Naive thymus-derived CD4-positive, alpha-beta T cell (primary cell): ENCODE data around the gene SLC8A2. TPM values are rescaled to one million over a fixed set of nuclear protein-coding genes. Genes with fewer than 3 reads are reported as not detected.

Experiments
- ATAC-seq: fragments of 150-1000 bp; cut with Tn5 transposase; 2 replicates; pipeline ENCODE4 v1.10.0; 2021; ENCODE audit warnings: mild to moderate bottlenecking, moderate library complexity
- CTCF ChIA-PET: fragments of 350-600 bp; sonication (Branson Sonifier 250); formaldehyde crosslinking; loops from one replicate; lab custom pipeline; 2021; ENCODE audit warnings: antibody characterized with exemption; lab: Charles Lee
- POLR2A ChIA-PET: fragments of 350-600 bp; sonication (Branson Sonifier 250); formaldehyde crosslinking; loops from one replicate; lab custom pipeline; 2021; ENCODE audit warnings: antibody characterized with exemption, inconsistent platforms; lab: Charles Lee
- DNase-seq, 9 donors: peaks; one replicate each; pipeline versions ENCODE4 v3.0.0 to v3.0.0-alpha.2; 2020 to 2022; ENCODE audit warnings: mixed read lengths in 1 of 9
- H3K27ac ChIP-seq: one replicate; pipeline ENCODE4 v1.7.0; 2013; ENCODE audit warnings: mild to moderate bottlenecking, low read depth, low read length, moderate library complexity
- H3K27me3 ChIP-seq, 2 donors: one replicate each; pipeline ENCODE4 v1.7.0; 2013; ENCODE audit warnings: low read length in 2 of 2, mild to moderate bottlenecking in 2 of 2, moderate library complexity in 2 of 2; ENCODE audit not compliant: control insufficient read depth in 2 of 2, insufficient read depth in 2 of 2
- H3K36me3 ChIP-seq, 3 experiments: 1 replicate in 2 of 3; 2 replicates in 1 of 3; pipeline ENCODE4 v1.7.0; 2013; ENCODE audit warnings: low read length in 3 of 3, mild to moderate bottlenecking in 3 of 3, moderate library complexity in 1 of 3; ENCODE audit not compliant: insufficient read depth in 3 of 3, control insufficient read depth in 2 of 3
- H3K4me1 ChIP-seq, 2 donors: one replicate each; pipeline ENCODE4 v1.7.0; 2013; ENCODE audit warnings: low read length in 2 of 2, mild to moderate bottlenecking in 2 of 2, moderate library complexity in 1 of 2; ENCODE audit not compliant: control insufficient read depth in 2 of 2, insufficient read depth in 2 of 2
- H3K4me3 ChIP-seq: 2 replicates; pipeline ENCODE4 v1.7.0; 2013; ENCODE audit warnings: mild to moderate bottlenecking, low read length
- H3K9me3 ChIP-seq, 3 experiments: 1 replicate in 2 of 3; 2 replicates in 1 of 3; pipeline ENCODE4 v1.7.0; 2013; ENCODE audit warnings: low read length in 3 of 3; ENCODE audit not compliant: control insufficient read depth in 2 of 3
- H3K27ac Mint-ChIP-seq, 9 donors: one replicate each; pipeline ENCODE4 v1.8.0; 2020 to 2022; ENCODE audit warnings: mixed read lengths in 9 of 9, mild to moderate bottlenecking in 8 of 9, moderate library complexity in 5 of 9, inconsistent platforms in 2 of 9
- H3K27me3 Mint-ChIP-seq, 5 donors: one replicate each; pipeline ENCODE4 v1.8.0; 2021 to 2022; ENCODE audit warnings: mixed read lengths in 5 of 5, mild to moderate bottlenecking in 1 of 5
- H3K36me3 Mint-ChIP-seq, 5 donors: one replicate each; pipeline ENCODE4 v1.8.0; 2020 to 2022; ENCODE audit warnings: mixed read lengths in 5 of 5, mild to moderate bottlenecking in 3 of 5, inconsistent platforms in 1 of 5
- H3K4me1 Mint-ChIP-seq, 7 donors: one replicate each; pipeline ENCODE4 v1.8.0; 2020 to 2022; ENCODE audit warnings: mixed read lengths in 7 of 7, mild to moderate bottlenecking in 3 of 7, inconsistent platforms in 1 of 7
- H3K4me3 Mint-ChIP-seq, 10 donors: one replicate each; pipeline ENCODE4 v1.8.0; 2020 to 2022; ENCODE audit warnings: mild to moderate bottlenecking in 10 of 10, mixed read lengths in 10 of 10, moderate library complexity in 6 of 10, inconsistent platforms in 2 of 10
- H3K9me3 Mint-ChIP-seq, 11 donors: one replicate each; pipeline ENCODE4 v1.8.0; 2020 to 2022; ENCODE audit warnings: mixed read lengths in 11 of 11, mild to moderate bottlenecking in 4 of 11, inconsistent platforms in 1 of 11, moderate library complexity in 1 of 11
- intact Hi-C, 2 donors: fragments of 100-400 bp; cut with micrococcal nuclease; formaldehyde crosslinking; loops; one replicate each; pipeline ENCODE4 v1.15.1; 2023
- polyA plus RNA-seq, 2 donors: library from polyadenylated mRNA; unstranded; fragments of 300-500 nt; fragmentation: Illumina TruSeq; gene quantifications; one replicate each; pipeline ENCODE4 v1.2.3, GENCODE V29; 2021
- total RNA-seq, 6 experiments: library from RNA in 5 of 6; stranded (reverse) in 5 of 6; gene quantifications; 1 replicate in 5 of 6; 2 replicates in 1 of 6; pipeline ENCODE4 v1.2.3 and lab custom pipeline; 2021 to 2026

The SLC8A2 gene
- total and polyA plus RNA-seq, 7 experiments from 2014 or later, result 0.05 to 0.19 (median 0.19) TPM; not detected in 4

DNA sequence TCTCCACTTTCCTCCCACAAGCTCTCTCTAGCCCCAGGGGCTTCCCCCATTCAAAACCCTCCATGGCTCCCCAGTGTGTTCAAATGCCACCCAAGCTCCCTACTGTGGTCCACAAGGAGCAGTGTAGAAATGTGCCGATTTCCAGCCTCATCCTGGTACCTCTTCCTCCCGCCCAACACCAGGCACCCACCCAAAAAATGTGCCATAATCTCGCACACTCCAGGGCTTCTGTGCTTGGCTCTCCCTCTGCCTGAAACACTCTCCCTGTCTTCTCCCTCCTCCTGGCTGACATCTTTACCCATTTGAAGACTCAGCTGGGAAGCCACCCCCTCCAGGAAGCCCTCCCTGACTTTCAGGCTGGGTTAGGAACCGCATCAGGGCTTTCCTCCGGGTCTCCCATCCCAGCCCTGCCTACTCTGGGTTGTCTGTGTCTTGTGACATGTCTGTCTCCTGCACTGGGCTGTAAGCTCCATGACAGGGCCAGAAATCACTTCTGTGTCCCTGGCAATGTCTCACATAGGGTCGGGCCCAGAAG lies 35.7 kb downstream of the SLC8A2 start:
- H3K4me3 Mint-ChIP-seq, result peak overlapping the region in 6 of 10 donors; percentile 21 to 72 (median 50)
- H3K36me3 ChIP-seq, result no peaks in the 10 kb centered on the region

DNA sequence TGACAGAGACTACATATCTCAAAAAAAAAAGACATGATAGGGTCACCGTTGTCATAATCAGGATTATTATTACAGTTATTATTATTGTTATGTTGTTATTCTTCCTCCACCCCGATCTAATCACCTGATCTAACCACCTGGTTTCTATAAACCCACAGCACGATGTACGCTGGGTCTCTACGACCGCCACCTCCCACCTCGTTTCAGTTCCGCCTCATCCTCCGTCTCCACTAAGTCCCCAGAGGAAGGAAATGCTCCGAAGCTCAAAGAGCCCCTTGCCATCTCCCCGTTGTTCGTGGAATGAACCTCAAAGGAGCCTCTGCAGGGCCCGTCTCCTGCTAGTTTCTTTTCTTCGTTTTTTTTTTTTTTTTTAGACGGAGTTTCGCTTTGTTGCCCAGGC lies 36.5 kb downstream of the SLC8A2 start:
- H3K36me3 ChIP-seq, result no peaks in the 10 kb centered on the region
- peaks cover 0 to 2% (median 0%) of the 10 kb centered on the region in 11 donors for H3K9me3 Mint-ChIP-seq
- peaks cover 18 to 52% (median 47%) of the 10 kb centered on the region in 5 donors for H3K27me3 Mint-ChIP-seq
- no peaks in the 10 kb centered on the region for H3K9me3 ChIP-seq
- H3K4me3 ChIP-seq, result no peak overlapping the region
- ChIA-PET POLR2A (no interaction called here), CTCF (interaction anchor here (0.7 to 8.2 kb wide), 8 partner anchors 49 to 309 kb away, joined by 3 to 117 read pairs (median 6); partner anchors contain the start of genes BICRA, KPTN and NOP53)
- H3K27me3 ChIP-seq, result peaks cover 0 to 3% of the 10 kb centered on the region in 2 donors
- H3K36me3 Mint-ChIP-seq, result peaks cover 0 to 2% (median 0%) of the 10 kb centered on the region in 5 donors
- ATAC-seq (no peak), DNase-seq (no peak)
- H3K4me3 Mint-ChIP-seq, result peak overlapping the region; percentile 35 to 75 (median 58)
- peaks cover 20 to 36% (median 21%) of the 10 kb centered on the region in 7 donors for H3K4me1 Mint-ChIP-seq
- H3K4me1 ChIP-seq, result peaks cover 0 to 2% of the 10 kb centered on the region in 2 donors
- intact Hi-C loops, result no loop called here
- H3K27ac Mint-ChIP-seq, result peak overlapping the region in 2 of 9 donors; percentile 10 to 76
- no peak overlapping the region for H3K27ac ChIP-seq

More for the DNA sequence above, 35.7 kb downstream of the SLC8A2 start:
- Histone ChIP-seq H3K4me3 (no peak overlapping the region), H3K27me3 (no peaks in the 10 kb centered on the region), H3K27ac (no peak overlapping the region), H3K4me1 (no peaks in the 10 kb centered on the region), H3K9me3 (no peaks in the 10 kb centered on the region)
- H3K4me1 Mint-ChIP-seq, result peaks cover 18 to 35% (median 20%) of the 10 kb centered on the region in 7 donors
- H3K9me3 Mint-ChIP-seq, result peaks cover 0 to 2% (median 0%) of the 10 kb centered on the region in 11 donors
- intact Hi-C loops, result loop anchor here (1.0 to 2.0 kb wide), 6 partner anchors 48 to 307 kb away; partner anchors contain the start of genes NAPA (in 2 of the 2), BICRA (in 1 of the 2) and KPTN (in 1 of the 2)
- peak overlapping the region in 3 of 9 donors; percentile 38 to 80 (median 43) for H3K27ac Mint-ChIP-seq
- CTCF ChIA-PET, result interaction anchor here (0.6 to 8.2 kb wide), 16 partner anchors 8 to 418 kb away, joined by 3 to 117 read pairs (median 4); partner anchors contain the start of genes BICRA, DHX34 and KPTN
- peaks cover 20 to 53% (median 46%) of the 10 kb centered on the region in 5 donors for H3K27me3 Mint-ChIP-seq
- DNase-seq (no peak), ATAC-seq (no peak)
- H3K36me3 Mint-ChIP-seq, result peaks cover 0 to 2% (median 0%) of the 10 kb centered on the region in 5 donors
- POLR2A ChIA-PET, result interaction anchor here (0.7 kb wide), 1 partner anchor 174 kb away, joined by 4 read pairs; no protein-coding TSS in a partner anchor

DNA sequence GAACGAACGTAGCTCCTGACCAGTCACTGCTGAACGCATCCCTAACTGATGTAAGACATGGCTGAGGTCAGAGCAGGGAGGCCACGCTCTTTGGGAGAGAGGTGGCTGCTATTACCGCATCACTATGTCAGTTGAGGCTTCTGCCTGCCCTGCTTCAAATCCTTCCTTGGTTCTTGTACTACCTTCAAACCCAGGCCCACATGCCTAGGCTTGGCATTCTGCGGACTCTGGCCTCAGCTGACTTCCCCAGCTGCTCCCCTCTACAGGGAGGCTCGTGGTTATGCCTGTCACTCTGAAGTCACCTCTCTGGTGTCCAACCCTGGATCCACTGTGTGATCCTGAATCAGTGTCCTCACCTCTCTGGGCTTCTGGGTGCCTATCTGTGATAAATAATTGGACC lies 37.6 kb downstream of the SLC8A2 start:
- intact Hi-C loops, result no loop called here
- Histone ChIP-seq H3K27ac (no peak overlapping the region), H3K36me3 (no peaks in the 10 kb centered on the region), H3K4me1 (peaks cover 0 to 13% of the 10 kb centered on the region in 2 donors), H3K9me3 (no peaks in the 10 kb centered on the region), H3K27me3 (peaks cover 0 to 3% of the 10 kb centered on the region in 2 donors), H3K4me3 (no peak overlapping the region)
- ATAC-seq (no peak), DNase-seq (no peak)
- ChIA-PET CTCF (interaction anchor here (1.2 to 8.2 kb wide), 4 partner anchors 264 to 311 kb away, joined by 3 to 117 read pairs (median 33); partner anchors contain the start of genes EHD2 and NOP53), POLR2A (no interaction called here)
- H3K9me3 Mint-ChIP-seq, result peaks cover 0 to 2% (median 0%) of the 10 kb centered on the region in 11 donors
- H3K27me3 Mint-ChIP-seq, result peaks cover 19 to 49% (median 43%) of the 10 kb centered on the region in 5 donors
- H3K27ac Mint-ChIP-seq, result no peak overlapping the region
- H3K4me3 Mint-ChIP-seq, result no peak overlapping the region
- H3K36me3 Mint-ChIP-seq, result peaks cover 0 to 2% (median 0%) of the 10 kb centered on the region in 5 donors
- peaks cover 21 to 42% (median 27%) of the 10 kb centered on the region in 7 donors for H3K4me1 Mint-ChIP-seq

DNA sequence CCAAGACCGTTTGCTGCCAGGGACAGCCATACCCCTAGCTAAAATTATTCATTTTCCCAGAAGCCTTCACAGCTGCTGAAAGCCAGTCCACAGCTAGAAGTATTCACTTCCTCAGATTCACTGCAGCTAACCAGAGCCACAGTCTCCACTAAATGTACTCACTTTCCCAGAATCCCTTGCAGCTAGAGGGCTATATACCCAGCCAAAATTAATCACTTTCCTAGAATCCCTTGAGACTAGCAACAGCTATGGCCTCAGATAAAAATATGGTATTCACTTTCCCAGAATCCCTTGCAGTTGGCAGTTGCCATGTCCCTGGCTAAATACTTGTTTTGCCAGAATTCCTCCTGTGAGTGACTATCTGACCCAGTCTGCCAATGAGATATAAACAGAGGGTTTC lies 38.6 kb downstream of the SLC8A2 start:
- Mint-ChIP-seq H3K36me3 (peaks cover 0 to 2% (median 0%) of the 10 kb centered on the region in 5 donors), H3K27me3 (peaks cover 19 to 43% (median 34%) of the 10 kb centered on the region in 5 donors), H3K4me3 (no peak overlapping the region), H3K27ac (peak overlapping the region in 1 of 9 donors; percentile 18), H3K4me1 (peaks cover 21 to 42% (median 27%) of the 10 kb centered on the region in 7 donors), H3K9me3 (peaks cover 0 to 2% (median 0%) of the 10 kb centered on the region in 11 donors)
- intact Hi-C loops, result no loop called here
- Histone ChIP-seq H3K9me3 (no peaks in the 10 kb centered on the region), H3K4me1 (peaks cover 6 to 22% of the 10 kb centered on the region in 2 donors), H3K27ac (no peak overlapping the region), H3K4me3 (no peak overlapping the region), H3K27me3 (peaks cover 0 to 8% of the 10 kb centered on the region in 2 donors), H3K36me3 (no peaks in the 10 kb centered on the region)
- ChIA-PET POLR2A (no interaction called here), CTCF (interaction anchor here (0.6 to 8.2 kb wide), 4 partner anchors 9 to 593 kb away, joined by 5 to 117 read pairs (median 33); no protein-coding TSS in a partner anchor)
- ATAC-seq, result no peak
- no peak for DNase-seq

DNA sequence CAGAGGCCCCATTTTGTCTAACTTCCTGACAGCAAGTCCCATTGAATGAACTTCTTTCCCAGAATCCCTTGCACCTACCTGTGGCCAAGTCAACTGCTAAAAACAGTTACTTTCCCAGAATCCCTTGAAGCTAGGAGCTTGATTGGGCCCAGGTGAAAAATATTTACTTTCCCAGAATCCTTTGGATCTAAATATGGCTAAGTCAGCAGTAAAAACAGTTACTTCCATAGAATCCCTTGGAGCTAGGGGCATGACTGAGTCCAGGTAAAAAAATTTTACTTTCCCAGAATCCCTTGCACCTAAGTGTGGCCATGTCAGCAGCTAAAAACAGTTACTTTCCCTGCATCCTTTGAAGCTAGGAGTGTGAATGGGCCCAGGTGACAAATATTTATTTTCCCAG lies 39.2 kb downstream of the SLC8A2 start:
- ChIA-PET POLR2A (no interaction called here), CTCF (interaction anchor here (0.9 to 8.2 kb wide), 3 partner anchors 9 to 274 kb away, joined by 5 to 117 read pairs (median 61); no protein-coding TSS in a partner anchor)
- no peak for ATAC-seq
- Histone ChIP-seq H3K36me3 (no peaks in the 10 kb centered on the region), H3K27ac (no peak overlapping the region), H3K9me3 (no peaks in the 10 kb centered on the region), H3K27me3 (peaks cover 4 to 8% of the 10 kb centered on the region in 2 donors), H3K4me3 (no peak overlapping the region), H3K4me1 (peaks cover 10 to 28% of the 10 kb centered on the region in 2 donors)
- Mint-ChIP-seq H3K27me3 (peaks cover 19 to 37% (median 28%) of the 10 kb centered on the region in 5 donors), H3K4me1 (peaks cover 21 to 42% (median 27%) of the 10 kb centered on the region in 7 donors), H3K4me3 (no peak overlapping the region), H3K27ac (no peak overlapping the region), H3K9me3 (no peaks in the 10 kb centered on the region), H3K36me3 (peaks cover 0 to 2% (median 0%) of the 10 kb centered on the region in 5 donors)
- intact Hi-C loops, result no loop called here
- DNase-seq, result no peak

DNA sequence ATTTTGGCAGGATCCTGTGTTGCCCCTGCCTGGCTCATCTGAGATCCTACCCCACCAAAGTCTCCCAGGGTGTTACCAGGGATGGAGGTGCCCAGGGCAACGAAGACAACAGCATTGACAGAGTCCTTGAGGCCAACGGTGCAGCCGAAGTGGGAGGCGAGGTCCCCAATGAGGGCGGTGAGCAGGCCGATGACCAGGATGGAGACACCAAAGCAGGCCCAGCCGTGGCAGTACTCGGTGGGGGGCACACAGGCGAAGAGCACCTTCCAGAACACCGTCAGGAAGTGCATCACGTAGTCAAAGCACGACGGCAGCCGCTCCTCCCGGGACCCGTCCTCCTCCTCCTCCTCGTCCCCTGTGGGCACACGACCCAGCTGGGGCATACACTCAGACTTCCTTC lies 39.6 kb downstream of the SLC8A2 start:
- no peak overlapping the region for H3K4me3 ChIP-seq
- no peak overlapping the region for H3K27ac Mint-ChIP-seq
- H3K9me3 ChIP-seq, result no peaks in the 10 kb centered on the region
- POLR2A ChIA-PET, result no interaction called here
- H3K27me3 ChIP-seq, result peaks cover 4 to 8% of the 10 kb centered on the region in 2 donors
- no peaks in the 10 kb centered on the region for H3K9me3 Mint-ChIP-seq
- H3K4me3 Mint-ChIP-seq, result peak overlapping the region in 1 of 10 donors; percentile 20
- DNase-seq (no peak), ATAC-seq (no peak)
- peaks cover 0 to 2% (median 0%) of the 10 kb centered on the region in 5 donors for H3K36me3 Mint-ChIP-seq
- intact Hi-C loops, result no loop called here
- H3K4me1 Mint-ChIP-seq, result peaks cover 16 to 39% (median 24%) of the 10 kb centered on the region in 7 donors
- peaks cover 18 to 33% (median 24%) of the 10 kb centered on the region in 5 donors for H3K27me3 Mint-ChIP-seq
- H3K4me1 ChIP-seq, result peaks cover 10 to 32% of the 10 kb centered on the region in 2 donors
- CTCF ChIA-PET, result interaction anchor here (0.9 to 4.9 kb wide), 2 partner anchors 10 to 266 kb away, joined by 5 to 61 read pairs; no protein-coding TSS in a partner anchor
- no peak overlapping the region for H3K27ac ChIP-seq
- H3K36me3 ChIP-seq, result no peaks in the 10 kb centered on the region
